Upper lobe of left lung (tissue), 6 donors: ENCODE results near the gene NATD1. TPM values are rescaled to one million over a fixed set of nuclear protein-coding genes. Genes with fewer than 3 reads are reported as not detected.

Experiments used
- ATAC-seq, 2 donors: fragments of 200-7000 bp; cut with Tn5 transposase; one replicate each; pipeline ENCODE4 v1.9.1; 2022; ENCODE audit warnings: mild to moderate bottlenecking in 2 of 2, moderate library complexity in 2 of 2; ENCODE audit not compliant: low FRiP score in 2 of 2
- DNase-seq, 2 donors: peaks; one replicate each; pipeline ENCODE4 v3.0.0-alpha.2; 2019 to 2020
- H3K27ac ChIP-seq, 4 donors: fragments of 200-600 bp; sonication (generic); one replicate each; pipeline ENCODE4 v1.5.1; 2016 to 2019
- H3K27me3 ChIP-seq, 4 donors: fragments of 200-600 bp; sonication (generic); one replicate each; pipeline ENCODE4 v1.5.1; 2017 to 2019
- H3K36me3 ChIP-seq, 4 donors: fragments of 200-600 bp; sonication (generic); one replicate each; pipeline ENCODE4 v1.5.1; 2016 to 2019
- H3K4me1 ChIP-seq, 4 donors: fragments of 200-600 bp; sonication (generic); one replicate each; pipeline ENCODE4 v1.5.1; 2018 to 2019
- H3K4me3 ChIP-seq, 4 donors: fragments of 200-600 bp; sonication (generic); one replicate each; pipeline ENCODE4 v1.5.1; 2017 to 2019; ENCODE audit warnings: mild to moderate bottlenecking in 2 of 4, moderate library complexity in 1 of 4
- H3K9me3 ChIP-seq, 4 donors: fragments of 200-600 bp; sonication (generic); one replicate each; pipeline ENCODE4 v1.5.1; 2018 to 2019
- EP300 ChIP-seq, 4 donors: sonication (generic); formaldehyde crosslinking; IDR thresholded peaks; one replicate each; pipeline ENCODE4 v1.5.1; 2017; ENCODE audit warnings: antibody characterized with exemption in 4 of 4, control low read depth in 2 of 4
- POLR2A ChIP-seq, 4 donors: fragments of 450-650 bp; IDR thresholded peaks; one replicate each; pipeline ENCODE4 v1.5.1; 2016 to 2017; ENCODE audit warnings: antibody characterized with exemption in 4 of 4, mild to moderate bottlenecking in 2 of 4
- POLR2AphosphoS5 ChIP-seq, 2 donors: sonication (generic); formaldehyde crosslinking; IDR thresholded peaks; one replicate each; pipeline ENCODE4 v1.5.1; 2017; ENCODE audit warnings: antibody characterized with exemption in 2 of 2
- WGBS, 2 donors: methylation state at CpG; one replicate each; pipeline ENCODE4 v1.1.5; 2017 to 2018; 5-methylcytosine and 5-hydroxymethylcytosine counted together
- total RNA-seq, 6 donors: library from RNA; depleted of rRNA in 4 of 6; stranded (reverse); fragments of >200 nt in 4 of 6; gene quantifications; one replicate each; pipeline versions ENCODE4 v1.1.0 to v1.2.1, GENCODE V29; 2016 to 2021
- TF ChIP-seq, protein P1 (sequence below), 6 experiments: fragments of 450-650 bp in 4 of 6; fragments of 200-600 bp in 2 of 6; sonication (generic) in 2 of 6; IDR thresholded peaks; one replicate each; pipeline ENCODE4 v1.5.1; 2016 to 2019; ENCODE audit warnings: antibody characterized with exemption in 6 of 6
- donor health status: DM: no; HTN: no; CAD: no; lungs with moderate emphysema.
- donor health status: DM: no; HTN: yes; CAD: no; lungs with severe emphysema.

Gene NATD1
- total RNA-seq, 6 donors from 2014 or later = 11.2 to 32.5 (median 16.1) TPM

DNA sequence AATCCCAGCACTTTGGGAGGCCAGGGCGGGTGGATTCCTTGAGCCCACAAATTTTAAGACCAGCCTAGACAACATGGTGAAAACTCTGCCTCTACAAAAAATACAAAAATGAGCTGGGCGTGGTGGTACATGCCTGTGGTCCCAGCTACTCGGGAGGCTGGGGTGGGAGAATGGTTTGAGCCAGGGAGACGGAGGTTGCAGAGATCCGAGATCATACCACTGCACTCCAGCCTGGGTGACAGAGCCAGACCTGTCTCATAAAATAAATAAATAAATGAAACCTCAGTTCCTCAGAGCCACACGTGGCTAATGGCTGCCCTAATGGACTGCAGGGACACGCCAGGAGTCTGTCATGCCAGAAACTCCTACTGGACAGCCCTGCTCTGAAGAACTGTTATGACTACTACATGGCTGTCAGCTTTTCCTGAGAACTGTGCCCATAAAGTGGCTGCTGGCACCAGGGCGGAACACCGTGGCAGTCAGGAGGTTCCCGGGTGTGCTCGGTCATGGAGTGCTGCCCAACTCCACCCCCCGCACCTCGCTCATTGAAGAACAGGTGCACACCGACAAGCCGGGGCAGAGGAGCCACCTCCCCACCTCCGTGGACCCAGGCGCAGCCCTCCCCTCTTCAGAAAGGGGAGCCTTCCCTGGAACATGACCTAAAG, 43.6 kb downstream of the NATD1 start:
- peak overlapping the region; percentile 7 to 52 (median 32) for H3K27ac ChIP-seq
- H3K4me3 ChIP-seq = no peak overlapping the region
- TF ChIP-seq POLR2A (IDR thresholded peaks at IDR 0.05) (no peak), POLR2AphosphoS5 (IDR thresholded peaks at IDR 0.05) (peak; percentile 17 to 43)
- H3K4me1 ChIP-seq = peaks cover 45 to 57% (median 49%) of the 10 kb centered on the region in 4 donors
- H3K36me3 ChIP-seq = peaks cover 0 to 31% (median 11%) of the 10 kb centered on the region in 4 donors
- no peaks in the 10 kb centered on the region for H3K27me3 ChIP-seq
- DNase-seq (peak in 1 of 2 donors; percentile 84), ATAC-seq (peak in 1 of 2 donors; percentile 25)
- 69 to 77% methylated on average over 11 to 17 of the region's 17 CpGs for WGBS, 2 donors
- no peaks in the 10 kb centered on the region for H3K9me3 ChIP-seq

- H3K27ac ChIP-seq = peak overlapping the region in 1 of 4 donors; percentile 7
- no peak for DNase-seq
These were observed 44.9 kb downstream of the NATD1 start for GRCh38 chr17:21208352-21208751.

DNA sequence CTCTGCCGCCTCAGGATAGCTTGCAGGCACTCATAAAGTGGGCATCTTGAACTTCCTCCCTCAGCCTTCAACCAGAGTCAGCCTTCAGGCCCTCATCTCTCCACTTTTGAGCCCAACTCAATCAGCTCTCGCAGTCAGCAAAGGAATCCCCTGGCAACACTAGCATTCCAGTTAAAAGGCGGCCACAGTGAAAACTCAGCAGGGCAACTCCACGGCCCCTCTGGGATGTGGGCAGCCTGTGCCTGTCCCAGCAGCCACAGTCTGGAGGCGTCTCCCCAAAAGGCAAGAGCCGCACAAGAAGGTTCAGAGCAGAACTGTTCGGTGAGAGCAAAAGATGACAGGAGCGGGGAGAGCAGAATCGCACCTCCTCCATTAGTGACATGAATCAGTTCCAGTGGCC, 48.3 kb downstream of the NATD1 start:
- 89% methylated on average over 9 of the region's 9 CpGs; no CpG with 5 or more reads in 1 of the 2 donors for WGBS, 2 donors
- TF ChIP-seq, protein P1, sequence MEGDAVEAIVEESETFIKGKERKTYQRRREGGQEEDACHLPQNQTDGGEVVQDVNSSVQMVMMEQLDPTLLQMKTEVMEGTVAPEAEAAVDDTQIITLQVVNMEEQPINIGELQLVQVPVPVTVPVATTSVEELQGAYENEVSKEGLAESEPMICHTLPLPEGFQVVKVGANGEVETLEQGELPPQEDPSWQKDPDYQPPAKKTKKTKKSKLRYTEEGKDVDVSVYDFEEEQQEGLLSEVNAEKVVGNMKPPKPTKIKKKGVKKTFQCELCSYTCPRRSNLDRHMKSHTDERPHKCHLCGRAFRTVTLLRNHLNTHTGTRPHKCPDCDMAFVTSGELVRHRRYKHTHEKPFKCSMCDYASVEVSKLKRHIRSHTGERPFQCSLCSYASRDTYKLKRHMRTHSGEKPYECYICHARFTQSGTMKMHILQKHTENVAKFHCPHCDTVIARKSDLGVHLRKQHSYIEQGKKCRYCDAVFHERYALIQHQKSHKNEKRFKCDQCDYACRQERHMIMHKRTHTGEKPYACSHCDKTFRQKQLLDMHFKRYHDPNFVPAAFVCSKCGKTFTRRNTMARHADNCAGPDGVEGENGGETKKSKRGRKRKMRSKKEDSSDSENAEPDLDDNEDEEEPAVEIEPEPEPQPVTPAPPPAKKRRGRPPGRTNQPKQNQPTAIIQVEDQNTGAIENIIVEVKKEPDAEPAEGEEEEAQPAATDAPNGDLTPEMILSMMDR (IDR thresholded peaks at IDR 0.05) = no peak
- TF ChIP-seq POLR2A (IDR thresholded peaks at IDR 0.05) (no peak), EP300 (IDR thresholded peaks at IDR 0.05) (no peak), POLR2AphosphoS5 (IDR thresholded peaks at IDR 0.05) (no peak)
- DNase-seq = no peak
- ATAC-seq = no peak
- Histone ChIP-seq H3K27me3 (no peaks in the 10 kb centered on the region), H3K4me3 (no peak overlapping the region), H3K27ac (no peak overlapping the region), H3K9me3 (no peaks in the 10 kb centered on the region), H3K36me3 (peaks cover 0 to 30% (median 10%) of the 10 kb centered on the region in 4 donors), H3K4me1 (peaks cover 17 to 53% (median 21%) of the 10 kb centered on the region in 4 donors)

More at GRCh38 chr17:21208352-21208751, 44.9 kb downstream of the NATD1 start:
- TF ChIP-seq EP300 (IDR thresholded peaks at IDR 0.05) = no peak
- TF ChIP-seq POLR2A (IDR thresholded peaks at IDR 0.05) = no peak
- no peak for TF ChIP-seq POLR2AphosphoS5 (IDR thresholded peaks at IDR 0.05)
- TF ChIP-seq, protein P1 (IDR thresholded peaks at IDR 0.05) = no peak
- no peak for ATAC-seq
- H3K4me1 ChIP-seq = peaks cover 45 to 56% (median 48%) of the 10 kb centered on the region in 4 donors
- peaks cover 0 to 31% (median 11%) of the 10 kb centered on the region in 4 donors for H3K36me3 ChIP-seq
- no peaks in the 10 kb centered on the region for H3K27me3 ChIP-seq
- 80 to 84% methylated on average over 7 of the region's 7 CpGs for WGBS, 2 donors
- no peak overlapping the region for H3K4me3 ChIP-seq
- no peaks in the 10 kb centered on the region for H3K9me3 ChIP-seq

DNA sequence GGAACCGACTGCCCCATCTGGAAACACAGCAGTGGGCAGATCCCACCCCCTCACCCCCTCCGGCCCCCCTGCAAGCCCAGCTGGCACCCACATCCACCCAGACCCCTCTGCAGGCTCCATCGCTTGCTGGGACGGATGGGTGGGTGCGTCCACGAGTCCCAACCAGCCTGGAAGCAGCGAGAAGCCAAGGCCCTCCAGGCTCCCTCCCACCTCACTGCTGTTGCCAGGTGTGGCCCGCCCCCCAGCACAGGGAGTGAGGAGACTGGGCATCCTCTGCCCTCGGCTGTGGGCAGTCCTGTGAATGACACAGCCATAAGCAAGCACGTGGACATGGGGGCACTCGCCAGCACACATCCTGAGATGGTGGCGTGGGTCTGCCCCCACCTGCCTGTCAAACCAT, 50.7 kb downstream of the NATD1 start:
- ATAC-seq (no peak), DNase-seq (no peak)
- WGBS, 2 donors = 72 to 94% methylated on average over 2 to 12 of the region's 12 CpGs
- Histone ChIP-seq H3K27me3 (no peaks in the 10 kb centered on the region), H3K4me3 (no peak overlapping the region), H3K9me3 (no peaks in the 10 kb centered on the region), H3K36me3 (peaks cover 11 to 27% (median 14%) of the 10 kb centered on the region in 4 donors), H3K27ac (no peak overlapping the region), H3K4me1 (peaks cover 4 to 38% (median 13%) of the 10 kb centered on the region in 4 donors)
- TF ChIP-seq, protein P1 (IDR thresholded peaks at IDR 0.05) = no peak
- TF ChIP-seq POLR2AphosphoS5 (IDR thresholded peaks at IDR 0.05) (no peak), POLR2A (IDR thresholded peaks at IDR 0.05) (no peak), EP300 (IDR thresholded peaks at IDR 0.05) (no peak)

DNA sequence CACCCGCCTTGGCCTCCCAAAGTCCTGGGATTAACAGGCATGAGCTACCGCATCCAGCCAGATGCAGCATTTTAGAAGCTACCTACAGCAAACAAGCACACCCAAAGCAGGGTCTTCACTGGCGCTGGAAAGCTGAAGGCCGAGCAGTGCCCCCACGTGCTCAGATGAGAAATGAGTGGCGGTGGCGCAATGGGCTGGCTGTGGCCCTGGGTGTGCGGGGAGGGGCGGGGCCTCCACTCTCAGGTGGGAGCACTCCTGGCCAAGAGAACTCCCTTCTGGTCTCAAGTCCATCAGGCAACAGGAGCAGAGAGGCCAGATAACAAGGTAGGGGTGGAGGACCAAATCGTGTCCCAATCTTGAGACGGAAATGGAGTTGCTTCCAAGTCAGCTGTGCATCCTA, 51.3 kb downstream of the NATD1 start:
- Histone ChIP-seq H3K4me3 (no peak overlapping the region), H3K27me3 (no peaks in the 10 kb centered on the region), H3K9me3 (no peaks in the 10 kb centered on the region), H3K27ac (no peak overlapping the region), H3K36me3 (peaks cover 12 to 33% (median 18%) of the 10 kb centered on the region in 4 donors), H3K4me1 (peaks cover 4 to 38% (median 12%) of the 10 kb centered on the region in 4 donors)
- WGBS, 2 donors = 89 to 96% methylated on average over 11 of the region's 11 CpGs
- DNase-seq (no peak), ATAC-seq (no peak)
- TF ChIP-seq, protein P1 (IDR thresholded peaks at IDR 0.05) = no peak
- TF ChIP-seq POLR2AphosphoS5 (IDR thresholded peaks at IDR 0.05) (no peak), POLR2A (IDR thresholded peaks at IDR 0.05) (no peak), EP300 (IDR thresholded peaks at IDR 0.05) (no peak)
